Activated CD8-positive, alpha-beta memory T cell treated with anti-CD3 and anti-CD28 coated beads for 36 hours (primary cell): ENCODE data around the gene DENR. TPM values are rescaled to one million over a fixed set of nuclear protein-coding genes. Genes with fewer than 3 reads are reported as not detected.
"Not testable (repeated sequence)": the region's sequence is repeated elsewhere in the genome, so short reads cannot be mapped to it uniquely, and the experiment has no call there.

ENCODE experiments used
- CTCF ChIA-PET: fragments of 350-600 bp; sonication (Branson Sonifier 250); formaldehyde crosslinking; loops from one replicate; lab custom pipeline; 2021; ENCODE audit warnings: antibody characterized with exemption; lab: Charles Lee
- POLR2A ChIA-PET: fragments of 350-600 bp; sonication (Branson Sonifier 250); formaldehyde crosslinking; loops from one replicate; lab custom pipeline; 2021; ENCODE audit warnings: antibody characterized with exemption; lab: Charles Lee
- total RNA-seq, 2 experiments: library from RNA; stranded (reverse); gene quantifications; one replicate each; pipeline ENCODE4 v1.2.3, GENCODE V29; 2021

DENR gene
- total RNA-seq, 2 experiments from 2014 or later: 76.4 to 78.8 TPM

- ChIA-PET POLR2A (no interaction called here), CTCF (no interaction called here)
These were observed 20.5 kb upstream of the DENR start for GRCh38 chr12:122732170-122732569.

- POLR2A ChIA-PET: no interaction called here
- CTCF ChIA-PET: no interaction called here
These were observed 20.0 kb upstream of the DENR start for GRCh38 chr12:122732611-122733010.

GRCh38 chr12:122738571-122738970, 14.1 kb upstream of the DENR start:
- POLR2A ChIA-PET: no interaction called here
- CTCF ChIA-PET: no interaction called here

GRCh38 chr12:122740351-122740750, 12.3 kb upstream of the DENR start:
- CTCF ChIA-PET: no interaction called here

GRCh38 chr12:122743895-122744525, 8.6 kb upstream of the DENR start:
- CTCF ChIA-PET: no interaction called here
- POLR2A ChIA-PET: no interaction called here

More at GRCh38 chr12:122740351-122740750, 12.3 kb upstream of the DENR start:
- POLR2A ChIA-PET: no interaction called here

GRCh38 chr12:122747224-122748135, 5.1 kb upstream of the DENR start:
- POLR2A ChIA-PET: no interaction called here

GRCh38 chr12:122749569-122750332, 2.9 kb upstream of the DENR start:
- CTCF ChIA-PET: no interaction called here
- POLR2A ChIA-PET: no interaction called here

More at GRCh38 chr12:122747224-122748135, 5.1 kb upstream of the DENR start:
- CTCF ChIA-PET: no interaction called here

- CTCF ChIA-PET, POLR2A ChIA-PET: not testable (repeated sequence)
These were observed 1.7 kb upstream of the DENR start for GRCh38 chr12:122750781-122751515.

- CTCF ChIA-PET: interaction anchor here (1.1 to 1.2 kb wide), 2 partner anchors 18 to 480 kb away, joined by 3 to 6 read pairs; partner anchors contain the start of genes MPHOSPH9 and MTRFR
These were observed 661 bp downstream of the DENR start for GRCh38 chr12:122753319-122753650.

GRCh38 chr12:122754790-122755189, 2.2 kb downstream of the DENR start:
- CTCF ChIA-PET: no interaction called here
- POLR2A ChIA-PET: no interaction called here

More at GRCh38 chr12:122753319-122753650, 661 bp downstream of the DENR start:
- POLR2A ChIA-PET: interaction anchor here (0.5 to 1.1 kb wide), 2 partner anchors 20 to 85 kb away, joined by 3 to 7 read pairs; no protein-coding TSS in a partner anchor

GRCh38 chr12:122757568-122757967, 4.9 kb downstream of the DENR start:
- ChIA-PET POLR2A (interaction anchor here (0.7 kb wide), 1 partner anchor 111 kb away, joined by 3 read pairs; no protein-coding TSS in a partner anchor), CTCF (interaction anchor here (0.6 kb wide), 1 partner anchor 17 kb away, joined by 4 read pairs; no protein-coding TSS in a partner anchor)

- ChIA-PET CTCF (no interaction called here), POLR2A (interaction anchor here (0.6 kb wide), 1 partner anchor 166 kb away, joined by 5 read pairs; no protein-coding TSS in a partner anchor)
These were observed 32.9 kb downstream of the DENR start for GRCh38 chr12:122785503-122785902.

GRCh38 chr12:122788387-122788786, 35.8 kb downstream of the DENR start:
- POLR2A ChIA-PET: no interaction called here
- CTCF ChIA-PET: no interaction called here

GRCh38 chr12:122789637-122790036, 37.0 kb downstream of the DENR start:
- CTCF ChIA-PET: no interaction called here

GRCh38 chr12:122790393-122791075, 37.9 kb downstream of the DENR start:
- POLR2A ChIA-PET: no interaction called here
- CTCF ChIA-PET: interaction anchor here (0.6 to 1.5 kb wide), 2 partner anchors 38 to 162 kb away, joined by 4 read pairs; no protein-coding TSS in a partner anchor

More at GRCh38 chr12:122789637-122790036, 37.0 kb downstream of the DENR start:
- POLR2A ChIA-PET: no interaction called here

- ChIA-PET POLR2A (no interaction called here), CTCF (interaction anchor here (0.6 to 2.0 kb wide), 15 partner anchors 9 to 380 kb away, joined by 3 to 7 read pairs (median 4); partner anchors contain the start of gene ABCB9)
These were observed 41.1 kb downstream of the DENR start for GRCh38 chr12:122793685-122794106.

- ChIA-PET POLR2A (no interaction called here), CTCF (interaction anchor here (1.5 kb wide), 1 partner anchor 157 kb away, joined by 3 read pairs; no protein-coding TSS in a partner anchor)
These were observed 43.2 kb downstream of the DENR start for GRCh38 chr12:122795807-122796206.
